AG09319 (cell line): ENCODE data around the gene PBX2.

ENCODE experiments used
- DNase-seq: peaks from one replicate; pipeline ENCODE4 v3.0.0-alpha.2; 2010; ENCODE audit warnings: low read depth; ENCODE audit errors: extremely low read depth
- CTCF ChIP-seq: IDR thresholded peaks from 2 replicates; pipeline ENCODE4 v1.5.1; 2011; ENCODE audit warnings: low read depth, mild to moderate bottlenecking, inconsistent platforms, low read length, moderate library complexity

PBX2 gene

GRCh38 chr6:32153564-32154513 is 36.2 kb downstream of the PBX2 start, which contains the start of gene PPT2:
Gene PPT2, plus strand, starts transcription at chr6:32154141. Its CDS starts 454 bp downstream, at chr6:32154595.
- peak; percentile 80 for DNase-seq
- peak; percentile 22 for TF ChIP-seq CTCF

- DNase-seq, result no peak
- no peak for TF ChIP-seq CTCF
These were observed 37.0 kb downstream of the PBX2 start for GRCh38 chr6:32152769-32153563.

- no peak for DNase-seq
These were observed 37.9 kb downstream of the PBX2 start, which contains the start of gene PRRT1 for GRCh38 chr6:32151863-32152768. Gene PRRT1, minus strand, starts transcription at chr6:32151939. Its CDS starts 112 bp downstream, at chr6:32151827.

GRCh38 chr6:32151181-32151862 is 38.7 kb downstream of the PBX2 start:
- no peak for TF ChIP-seq CTCF
- DNase-seq, result no peak

More at GRCh38 chr6:32151863-32152768, 37.9 kb downstream of the PBX2 start, which contains the start of gene PRRT1:
- TF ChIP-seq CTCF, result no peak

- TF ChIP-seq CTCF, result no peak
- no peak for DNase-seq
These were observed 39.8 kb downstream of the PBX2 start for GRCh38 chr6:32149932-32150870.
